ENCODE results near the gene BICD1. TPM values are rescaled to one million over a fixed set of nuclear protein-coding genes. Genes with fewer than 3 reads are reported as not detected.

Gene BICD1
- total and polyA plus RNA-seq, 7 donors = 0.60 to 16.0 (median 9.4) TPM

DNA sequence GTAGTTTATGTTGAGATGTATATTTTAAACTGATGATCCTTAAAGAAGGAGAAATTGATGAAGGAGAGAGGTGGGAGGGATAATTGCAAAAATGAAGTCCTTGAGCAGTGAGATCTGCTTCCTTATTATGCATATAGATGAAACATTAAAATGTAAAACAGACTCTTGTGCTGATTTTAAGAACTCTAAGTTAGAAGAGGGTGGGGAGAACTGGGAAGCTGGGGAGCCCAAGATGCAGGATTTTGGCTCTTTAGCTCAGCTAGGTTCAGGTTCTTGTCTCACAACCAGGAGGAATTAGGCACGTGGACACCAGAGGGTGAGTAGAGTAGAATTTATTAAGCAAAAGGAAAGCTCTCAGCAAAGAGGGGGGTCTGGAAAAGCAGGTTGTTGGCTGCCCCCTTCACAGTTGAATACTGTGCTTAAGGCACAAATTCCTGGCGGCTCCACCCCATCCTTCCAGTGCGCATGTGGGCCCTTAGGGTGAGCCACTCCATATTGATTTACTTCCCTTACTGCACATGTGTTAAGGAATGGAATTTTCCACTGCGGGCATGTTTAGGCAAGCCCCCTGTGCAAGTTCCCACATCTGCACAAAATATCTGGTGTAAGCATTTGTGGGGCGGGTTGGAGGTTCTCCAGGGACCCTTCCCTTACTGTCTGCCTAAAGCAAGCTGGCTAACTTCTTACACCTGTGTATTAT, 141.9 kb downstream of the BICD1 start:
- intact Hi-C loops (cut with DNase I) = no loop called here
- Histone ChIP-seq H3K27ac (no peak overlapping the region), H3K27me3 (no peaks in the 10 kb centered on the region), H3K36me3 (no peaks in the 10 kb centered on the region), H3K4me1 (peaks cover 0 to 8% (median 5%) of the 10 kb centered on the region in 4 donors), H3K4me3 (no peak overlapping the region), H3K9me3 (no peaks in the 10 kb centered on the region)
- DNase-seq = no peak
- TF ChIP-seq POLR2AphosphoS5 (IDR thresholded peaks at IDR 0.05) = no peak
- TF ChIP-seq, protein P1, sequence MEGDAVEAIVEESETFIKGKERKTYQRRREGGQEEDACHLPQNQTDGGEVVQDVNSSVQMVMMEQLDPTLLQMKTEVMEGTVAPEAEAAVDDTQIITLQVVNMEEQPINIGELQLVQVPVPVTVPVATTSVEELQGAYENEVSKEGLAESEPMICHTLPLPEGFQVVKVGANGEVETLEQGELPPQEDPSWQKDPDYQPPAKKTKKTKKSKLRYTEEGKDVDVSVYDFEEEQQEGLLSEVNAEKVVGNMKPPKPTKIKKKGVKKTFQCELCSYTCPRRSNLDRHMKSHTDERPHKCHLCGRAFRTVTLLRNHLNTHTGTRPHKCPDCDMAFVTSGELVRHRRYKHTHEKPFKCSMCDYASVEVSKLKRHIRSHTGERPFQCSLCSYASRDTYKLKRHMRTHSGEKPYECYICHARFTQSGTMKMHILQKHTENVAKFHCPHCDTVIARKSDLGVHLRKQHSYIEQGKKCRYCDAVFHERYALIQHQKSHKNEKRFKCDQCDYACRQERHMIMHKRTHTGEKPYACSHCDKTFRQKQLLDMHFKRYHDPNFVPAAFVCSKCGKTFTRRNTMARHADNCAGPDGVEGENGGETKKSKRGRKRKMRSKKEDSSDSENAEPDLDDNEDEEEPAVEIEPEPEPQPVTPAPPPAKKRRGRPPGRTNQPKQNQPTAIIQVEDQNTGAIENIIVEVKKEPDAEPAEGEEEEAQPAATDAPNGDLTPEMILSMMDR (IDR thresholded peaks at IDR 0.05) = no peak
- TF ChIP-seq EP300 (IDR thresholded peaks at IDR 0.05) = no peak
- no peak for TF ChIP-seq POLR2A (IDR thresholded peaks at IDR 0.05)
- WGBS, 2 donors = 95% methylated on average over 5 of the region's 5 CpGs

DNA sequence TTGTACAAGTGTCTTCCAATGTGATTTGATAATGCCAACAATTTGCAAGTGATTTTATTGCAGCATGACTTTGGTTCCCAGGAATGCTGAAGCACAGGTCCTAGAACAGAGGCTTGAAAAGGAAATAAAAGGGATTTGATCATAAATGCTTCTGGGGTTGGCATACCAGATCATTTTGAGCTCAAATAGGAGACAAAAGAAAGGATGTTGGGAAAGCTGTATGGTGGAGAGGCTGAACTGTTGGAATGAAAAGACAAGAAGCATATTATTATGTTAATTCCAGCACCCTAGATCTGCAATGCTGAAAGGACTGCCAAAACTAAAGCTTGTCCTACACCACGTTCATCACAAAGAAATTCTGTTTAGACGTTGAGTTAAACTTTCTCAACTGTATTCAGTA, 143.1 kb downstream of the BICD1 start:
- intact Hi-C loops (cut with DNase I) = no loop called here
- Histone ChIP-seq H3K4me1 (peaks cover 0 to 8% (median 5%) of the 10 kb centered on the region in 4 donors), H3K27ac (no peak overlapping the region), H3K27me3 (no peaks in the 10 kb centered on the region), H3K9me3 (no peaks in the 10 kb centered on the region), H3K36me3 (no peaks in the 10 kb centered on the region), H3K4me3 (no peak overlapping the region)
- TF ChIP-seq POLR2A (IDR thresholded peaks at IDR 0.05) = no peak
- TF ChIP-seq, protein P1 (IDR thresholded peaks at IDR 0.05) = no peak
- TF ChIP-seq POLR2AphosphoS5 (IDR thresholded peaks at IDR 0.05) = no peak
- TF ChIP-seq EP300 (IDR thresholded peaks at IDR 0.05) = no peak
- DNase-seq = no peak
- WGBS, 2 donors = 60 to 62% methylated on average over 2 of the region's 2 CpGs

DNA sequence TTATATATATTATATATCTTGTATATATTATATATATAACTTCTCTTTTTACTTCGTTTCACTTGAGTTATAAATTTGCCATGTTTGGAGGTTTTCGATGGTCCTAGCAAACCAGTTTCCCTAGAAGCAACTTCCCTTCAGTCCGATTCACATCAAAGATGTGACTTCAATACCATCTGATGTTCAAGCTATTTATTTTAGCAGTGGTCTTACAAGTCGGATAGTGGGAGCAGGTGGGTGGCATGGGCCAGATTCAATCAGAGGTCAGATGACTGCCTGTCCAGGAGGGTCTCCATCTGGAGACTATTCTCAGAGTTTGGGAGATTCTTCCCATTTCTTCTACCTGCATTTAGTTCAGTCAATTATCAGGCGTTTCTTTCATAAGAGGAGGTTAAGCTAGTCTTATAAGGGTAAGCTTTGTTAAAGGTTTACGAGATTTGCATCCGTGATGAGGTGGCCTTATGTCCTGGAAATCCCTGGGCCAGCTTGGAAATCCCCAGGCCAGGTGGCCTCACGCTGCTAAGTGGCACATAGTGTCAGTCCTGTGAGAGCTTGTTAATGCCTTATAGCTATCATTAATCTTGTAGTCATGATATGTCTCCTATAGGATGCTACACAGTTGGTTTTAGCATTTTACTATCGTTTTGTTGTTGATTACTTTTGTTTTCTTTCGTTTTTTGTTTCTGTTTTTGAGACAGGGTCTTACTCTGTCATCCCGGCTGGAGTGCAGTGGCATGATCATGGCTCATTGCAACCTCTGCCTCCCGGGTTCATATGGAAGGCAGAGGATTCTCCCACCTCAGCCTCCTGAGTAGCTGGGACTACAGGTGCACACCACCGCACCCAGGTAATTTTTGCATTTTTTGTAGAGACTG, 145.8 kb downstream of the BICD1 start:
- intact Hi-C loops (cut with DNase I) = no loop called here
- 85 to 87% methylated on average over 13 of the region's 13 CpGs for WGBS, 2 donors
- no peaks in the 10 kb centered on the region for H3K9me3 ChIP-seq
- H3K4me3 ChIP-seq = no peak overlapping the region
- H3K4me1 ChIP-seq = peaks cover 0 to 8% (median 5%) of the 10 kb centered on the region in 4 donors
- no peaks in the 10 kb centered on the region for H3K27me3 ChIP-seq
- no peak for DNase-seq
- no peak overlapping the region for H3K27ac ChIP-seq
- TF ChIP-seq POLR2AphosphoS5 (IDR thresholded peaks at IDR 0.05) = no peak
- TF ChIP-seq, protein P1 (IDR thresholded peaks at IDR 0.05) = no peak
- H3K36me3 ChIP-seq = no peaks in the 10 kb centered on the region

DNA sequence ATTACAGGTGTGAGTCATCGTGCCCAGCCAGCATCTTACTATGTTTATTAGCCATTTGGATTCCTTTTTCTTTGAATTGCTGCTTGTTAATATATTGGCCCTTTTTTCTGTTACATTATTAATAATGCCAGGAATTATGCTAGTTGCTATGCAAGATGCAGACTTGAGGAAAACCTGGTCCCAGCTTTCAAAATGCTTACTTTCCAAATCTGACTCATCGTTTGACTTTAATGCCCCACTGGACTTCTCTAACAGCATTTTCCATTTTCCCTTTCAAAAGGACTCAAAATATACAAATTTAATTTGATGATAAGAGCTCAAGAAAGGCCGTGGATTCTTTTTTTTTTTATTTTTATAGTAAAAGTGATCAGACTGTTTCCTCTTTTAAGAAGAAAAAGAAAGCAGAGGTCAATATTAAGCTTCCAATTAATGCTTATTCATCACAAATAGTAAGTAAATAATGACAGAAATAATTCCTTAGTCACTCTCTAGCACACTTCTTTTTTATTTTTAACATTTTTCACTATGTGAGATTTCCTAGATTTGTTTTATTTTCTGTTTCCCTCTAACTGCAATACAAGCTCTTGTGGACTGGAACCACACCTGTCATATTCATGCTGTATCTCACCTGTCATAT, 146.6 kb downstream of the BICD1 start:
- 78 to 82% methylated on average over 3 of the region's 3 CpGs for WGBS, 2 donors
- Histone ChIP-seq H3K4me1 (peaks cover 0 to 8% (median 5%) of the 10 kb centered on the region in 4 donors), H3K27me3 (no peaks in the 10 kb centered on the region), H3K4me3 (no peak overlapping the region), H3K27ac (no peak overlapping the region), H3K36me3 (no peaks in the 10 kb centered on the region), H3K9me3 (no peaks in the 10 kb centered on the region)
- no peak for DNase-seq
- TF ChIP-seq, protein P1 (IDR thresholded peaks at IDR 0.05) = no peak
- no peak for TF ChIP-seq EP300 (IDR thresholded peaks at IDR 0.05)
- no peak for TF ChIP-seq POLR2A (IDR thresholded peaks at IDR 0.05)
- TF ChIP-seq POLR2AphosphoS5 (IDR thresholded peaks at IDR 0.05) = no peak
- intact Hi-C loops (cut with DNase I) = no loop called here
